Measurements from ENCODE around the gene CDC45.

DNA sequence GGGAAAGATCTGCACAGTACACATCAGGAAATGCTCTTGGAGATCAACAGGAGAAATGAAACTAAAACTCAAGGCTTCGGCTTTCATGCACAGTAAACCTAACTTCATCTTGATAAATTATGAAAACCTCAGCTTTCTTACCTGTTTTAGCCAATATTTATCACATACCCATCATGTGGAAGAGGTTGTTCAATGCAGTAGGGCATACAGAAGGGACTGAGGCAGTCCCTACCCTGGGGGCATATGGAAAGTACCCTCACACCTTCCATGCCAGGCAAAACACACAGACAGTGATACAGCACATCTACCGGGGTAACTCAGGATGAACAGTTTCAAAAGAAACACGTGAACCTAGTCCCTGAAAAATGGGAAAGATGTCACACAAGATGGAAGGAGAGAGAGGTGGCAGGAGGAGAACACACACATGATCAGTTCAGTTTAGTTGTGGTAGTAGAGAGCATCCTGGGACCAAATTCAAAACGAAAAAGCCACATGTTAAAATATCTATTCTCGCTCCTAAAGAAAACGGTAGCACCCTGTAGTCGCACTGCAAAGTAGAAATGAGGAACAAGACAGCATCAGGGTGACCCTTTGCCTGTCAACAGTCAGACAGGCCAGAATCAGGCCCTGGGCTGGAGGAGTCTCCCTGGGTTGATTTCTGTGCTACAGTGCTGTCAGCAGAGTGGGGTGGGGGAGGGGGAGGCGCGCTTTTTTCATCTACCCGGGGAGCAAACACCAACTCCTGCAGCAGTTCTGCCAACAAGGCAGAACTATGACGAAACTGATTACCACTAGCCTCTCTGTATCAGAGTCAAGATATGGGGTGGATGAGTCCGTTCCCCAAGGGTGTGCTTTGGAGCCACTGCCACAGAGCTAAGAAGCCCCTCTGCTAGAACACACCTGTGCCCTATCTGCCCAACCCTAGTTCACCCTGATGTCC is 49.5 kb upstream of the CDC45 start:
- TF ChIP-seq, protein P1, sequence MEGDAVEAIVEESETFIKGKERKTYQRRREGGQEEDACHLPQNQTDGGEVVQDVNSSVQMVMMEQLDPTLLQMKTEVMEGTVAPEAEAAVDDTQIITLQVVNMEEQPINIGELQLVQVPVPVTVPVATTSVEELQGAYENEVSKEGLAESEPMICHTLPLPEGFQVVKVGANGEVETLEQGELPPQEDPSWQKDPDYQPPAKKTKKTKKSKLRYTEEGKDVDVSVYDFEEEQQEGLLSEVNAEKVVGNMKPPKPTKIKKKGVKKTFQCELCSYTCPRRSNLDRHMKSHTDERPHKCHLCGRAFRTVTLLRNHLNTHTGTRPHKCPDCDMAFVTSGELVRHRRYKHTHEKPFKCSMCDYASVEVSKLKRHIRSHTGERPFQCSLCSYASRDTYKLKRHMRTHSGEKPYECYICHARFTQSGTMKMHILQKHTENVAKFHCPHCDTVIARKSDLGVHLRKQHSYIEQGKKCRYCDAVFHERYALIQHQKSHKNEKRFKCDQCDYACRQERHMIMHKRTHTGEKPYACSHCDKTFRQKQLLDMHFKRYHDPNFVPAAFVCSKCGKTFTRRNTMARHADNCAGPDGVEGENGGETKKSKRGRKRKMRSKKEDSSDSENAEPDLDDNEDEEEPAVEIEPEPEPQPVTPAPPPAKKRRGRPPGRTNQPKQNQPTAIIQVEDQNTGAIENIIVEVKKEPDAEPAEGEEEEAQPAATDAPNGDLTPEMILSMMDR (IDR thresholded peaks at IDR 0.05): no peak
- TF ChIP-seq POLR2A (IDR thresholded peaks at IDR 0.05): no peak
- no peak for TF ChIP-seq EP300 (IDR thresholded peaks at IDR 0.05)

All from tibial nerve (tissue), 4 donors.